GM12875 (cell line): ENCODE results near the gene APOBR.

Experiments
- H3K4me3 ChIP-seq: one replicate; pipeline ENCODE4 v1.5.1; 2011; ENCODE audit warnings: low read depth, low read length, control low read depth
- TF ChIP-seq, protein P1 (sequence below): IDR thresholded peaks from 2 replicates; pipeline ENCODE4 v1.5.1; 2011; ENCODE audit warnings: low read depth, mild to moderate bottlenecking, control low read depth, inconsistent platforms, low read length, moderate library complexity, borderline replicate concordance; ENCODE audit not compliant: insufficient read depth

Gene APOBR

DNA sequence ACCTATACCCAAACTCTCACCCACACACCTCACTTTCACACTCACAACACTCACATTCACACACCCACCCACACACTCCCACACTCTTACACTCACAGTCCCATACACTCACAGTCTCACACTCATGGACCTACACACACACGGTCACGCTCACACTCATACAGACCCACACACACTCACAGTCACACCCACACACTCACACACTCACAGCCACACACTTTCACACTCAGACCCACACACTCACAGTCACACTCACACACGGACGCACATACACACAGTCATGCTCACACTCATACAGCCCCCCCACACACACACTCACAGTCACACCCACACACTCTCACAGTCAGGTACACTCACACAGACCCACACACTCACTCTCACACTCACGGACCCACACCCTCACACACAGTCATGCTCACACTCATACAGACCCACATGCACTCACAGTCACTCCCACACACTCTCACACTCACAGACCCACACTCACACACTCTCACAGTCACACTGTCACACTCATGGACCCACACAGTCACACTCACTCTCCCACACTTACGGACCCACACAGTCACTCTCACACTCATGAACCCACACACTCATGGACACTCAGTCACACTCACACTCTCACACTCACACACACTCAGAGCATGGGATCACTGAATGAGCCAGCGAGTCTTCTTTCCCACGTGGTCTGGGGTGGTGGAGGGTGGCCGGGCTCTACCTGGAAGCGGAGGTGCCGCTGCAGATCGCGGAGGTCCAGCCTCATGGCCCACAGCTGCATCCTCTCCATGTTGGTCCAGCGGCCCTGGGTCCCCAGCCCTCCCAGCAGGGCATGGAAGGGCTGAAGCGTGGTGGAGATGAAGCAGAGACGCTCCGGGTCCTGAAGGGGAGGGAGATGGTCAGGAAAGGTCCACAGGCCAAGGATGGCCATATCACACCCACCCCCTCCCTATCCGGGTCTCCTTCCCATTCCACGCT, 7.1 kb downstream of the APOBR start:
- TF ChIP-seq, protein P1, sequence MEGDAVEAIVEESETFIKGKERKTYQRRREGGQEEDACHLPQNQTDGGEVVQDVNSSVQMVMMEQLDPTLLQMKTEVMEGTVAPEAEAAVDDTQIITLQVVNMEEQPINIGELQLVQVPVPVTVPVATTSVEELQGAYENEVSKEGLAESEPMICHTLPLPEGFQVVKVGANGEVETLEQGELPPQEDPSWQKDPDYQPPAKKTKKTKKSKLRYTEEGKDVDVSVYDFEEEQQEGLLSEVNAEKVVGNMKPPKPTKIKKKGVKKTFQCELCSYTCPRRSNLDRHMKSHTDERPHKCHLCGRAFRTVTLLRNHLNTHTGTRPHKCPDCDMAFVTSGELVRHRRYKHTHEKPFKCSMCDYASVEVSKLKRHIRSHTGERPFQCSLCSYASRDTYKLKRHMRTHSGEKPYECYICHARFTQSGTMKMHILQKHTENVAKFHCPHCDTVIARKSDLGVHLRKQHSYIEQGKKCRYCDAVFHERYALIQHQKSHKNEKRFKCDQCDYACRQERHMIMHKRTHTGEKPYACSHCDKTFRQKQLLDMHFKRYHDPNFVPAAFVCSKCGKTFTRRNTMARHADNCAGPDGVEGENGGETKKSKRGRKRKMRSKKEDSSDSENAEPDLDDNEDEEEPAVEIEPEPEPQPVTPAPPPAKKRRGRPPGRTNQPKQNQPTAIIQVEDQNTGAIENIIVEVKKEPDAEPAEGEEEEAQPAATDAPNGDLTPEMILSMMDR = no peak
- no peak overlapping the region for H3K4me3 ChIP-seq

DNA sequence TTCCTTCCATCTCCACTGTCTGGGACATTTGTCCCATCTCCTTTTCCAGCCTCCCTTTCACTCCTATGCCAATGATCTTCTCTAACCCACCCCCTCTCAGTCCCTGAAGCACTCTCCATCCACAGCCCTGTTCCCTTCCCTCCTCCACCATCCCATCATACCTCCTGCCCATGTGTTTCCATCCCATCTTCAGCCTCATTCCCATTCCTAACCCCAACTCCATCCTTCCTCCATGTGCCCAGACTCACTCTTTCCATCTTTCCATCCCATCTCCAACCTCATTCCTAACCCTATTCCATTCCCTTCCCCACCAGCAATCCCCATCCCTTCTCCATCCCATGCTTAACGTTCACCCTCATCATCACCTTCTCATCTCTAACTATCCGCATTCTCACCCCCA, 7.8 kb downstream of the APOBR start:
- H3K4me3 ChIP-seq = no peak overlapping the region
- TF ChIP-seq, protein P1 = no peak

DNA sequence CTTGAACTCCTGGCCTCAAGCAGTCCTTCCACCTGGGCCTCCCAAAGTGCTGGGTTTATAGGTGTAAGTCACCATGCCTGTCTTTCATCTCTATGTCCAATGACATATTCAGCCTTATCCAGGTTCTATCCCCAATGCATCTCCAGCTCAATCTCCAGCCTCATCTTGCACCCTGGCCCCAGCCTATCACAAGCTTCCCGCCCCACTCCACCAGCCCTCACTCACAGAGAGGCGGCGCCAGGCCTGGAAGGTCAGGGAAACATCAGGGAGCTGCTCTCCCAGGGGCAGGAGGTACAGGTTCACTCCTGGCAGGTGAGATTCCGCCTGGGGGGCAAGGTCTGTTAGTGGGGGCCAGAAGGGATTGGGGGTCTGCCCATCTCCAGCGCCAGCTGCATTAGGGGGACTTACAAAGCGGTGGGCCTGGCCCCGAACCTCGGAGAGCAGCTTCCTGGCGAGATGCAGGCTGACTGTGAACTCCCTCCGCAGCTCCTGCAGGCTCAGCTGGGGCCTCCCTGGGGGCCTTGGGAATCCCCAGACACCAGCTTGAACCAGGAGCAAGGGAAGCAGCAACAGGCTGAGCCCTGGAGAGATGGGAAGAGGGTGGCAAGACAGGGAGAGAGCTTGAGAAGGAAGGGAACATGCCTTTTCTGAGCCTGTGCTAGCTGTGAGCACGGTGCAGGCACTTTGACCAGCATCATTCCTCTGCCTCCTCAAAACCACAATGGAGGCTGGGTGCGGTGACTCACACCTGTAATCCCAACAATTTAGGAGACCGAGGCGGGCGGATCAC, 9.2 kb downstream of the APOBR start:
- TF ChIP-seq, protein P1 = no peak
- H3K4me3 ChIP-seq = no peak overlapping the region

DNA sequence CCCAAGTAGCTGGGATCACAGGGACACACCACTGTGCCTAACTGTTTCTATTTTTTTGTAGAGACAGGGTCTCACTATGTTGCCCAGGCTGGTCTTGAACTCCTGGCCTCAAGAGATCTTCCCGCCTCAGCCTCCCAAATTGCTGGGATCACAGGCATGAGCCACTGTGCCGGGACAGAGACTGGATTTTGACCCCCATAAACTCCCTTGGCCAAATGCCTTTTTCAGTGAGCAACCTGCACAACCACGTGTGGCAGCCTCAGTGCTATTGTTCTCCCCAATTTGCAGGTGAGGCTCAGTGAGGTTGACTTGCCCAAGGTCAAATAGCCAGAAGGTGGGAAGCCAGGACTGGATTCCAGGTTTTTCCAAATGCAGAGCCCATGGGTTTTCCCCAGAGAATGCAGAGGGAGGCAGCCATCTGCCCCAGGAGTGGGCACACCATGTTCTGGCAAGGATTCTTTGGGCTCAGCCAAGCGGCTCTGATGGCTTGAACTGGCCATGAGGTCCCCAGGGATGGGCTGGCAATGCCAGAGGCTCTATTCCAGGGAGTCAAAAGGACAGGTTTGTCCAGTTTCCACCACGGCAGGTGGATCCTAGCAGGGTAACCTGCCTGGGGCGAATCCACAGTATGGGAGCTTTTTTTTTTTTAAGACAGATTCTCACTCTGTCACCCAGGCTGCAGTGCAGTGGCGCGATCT, 10.4 kb downstream of the APOBR start:
- TF ChIP-seq, protein P1 = no peak
- H3K4me3 ChIP-seq = no peak overlapping the region

DNA sequence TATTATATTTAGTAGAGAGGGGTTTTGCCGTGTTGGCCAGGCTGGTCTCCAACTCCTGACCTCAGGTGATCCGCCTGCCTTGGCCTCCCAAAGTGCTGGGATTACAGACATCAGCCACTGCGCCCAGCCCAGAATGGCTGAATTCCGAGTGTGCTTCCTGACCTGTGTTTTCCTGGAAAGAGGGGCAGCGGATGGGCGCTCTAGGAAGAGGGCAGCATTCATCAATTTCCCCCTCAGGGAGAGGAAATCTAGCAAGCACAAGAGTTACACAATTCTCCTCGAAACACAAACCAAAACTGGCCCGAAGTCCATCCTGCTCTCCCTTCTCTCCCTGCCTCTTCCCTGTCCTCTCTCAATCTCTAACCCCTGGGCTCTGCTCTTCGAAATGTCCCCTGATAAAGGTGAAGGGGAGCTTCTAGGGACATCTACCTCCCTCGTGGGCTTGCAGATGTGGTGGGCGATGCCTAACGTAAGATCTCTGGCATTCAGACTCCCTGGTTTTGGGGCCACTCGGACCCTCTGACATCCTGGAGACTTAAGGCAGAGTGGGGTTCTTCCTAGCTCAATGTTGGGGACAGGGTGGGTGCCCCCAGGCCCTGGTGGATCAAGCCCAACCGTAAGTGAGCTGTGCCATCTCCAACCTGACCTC, 11.2 kb downstream of the APOBR start:
- TF ChIP-seq, protein P1 = no peak
- H3K4me3 ChIP-seq = no peak overlapping the region

DNA sequence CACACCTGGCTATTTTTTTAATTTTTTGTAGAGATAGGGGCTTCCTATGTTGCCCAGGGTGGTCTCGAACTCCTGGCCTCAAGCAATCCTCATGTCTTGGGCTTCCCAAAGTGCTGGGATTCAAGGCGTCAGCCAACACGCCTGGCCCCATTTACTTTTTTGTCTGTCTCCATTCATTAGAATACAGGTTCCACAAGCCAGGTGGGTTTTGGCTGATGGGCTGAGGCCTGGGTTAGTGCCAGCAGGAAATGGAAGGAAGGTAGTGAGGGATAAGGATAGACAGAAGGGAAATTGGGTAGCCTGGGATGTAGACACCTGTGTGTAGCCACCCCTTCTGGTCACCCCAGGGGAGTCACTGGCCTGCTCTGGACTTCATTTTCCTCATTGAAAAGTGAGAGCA, 16.6 kb downstream of the APOBR start:
- TF ChIP-seq, protein P1 = no peak
- no peak overlapping the region for H3K4me3 ChIP-seq
